NCI-H2196 (cell line): ENCODE results near the gene OR10Z1.

Experiments
- DNase-seq: peaks from one replicate; lab custom pipeline; 2025; ENCODE audit not compliant: unreplicated experiment; lab: John Stamatoyannopoulos, UW

Gene OR10Z1

GRCh38 chr1:158604968-158605367 is at the start of gene OR10Z1:
Gene OR10Z1, plus strand, starts transcription at chr1:158605268. Its CDS starts 1,171 bp downstream, at chr1:158606439.
- DNase-seq: no peak

- DNase-seq: no peak
These were observed 45.4 kb upstream of the OR10Z1 start for GRCh38 chr1:158559696-158560095.

- DNase-seq: no peak
These were observed 41.2 kb upstream of the OR10Z1 start for GRCh38 chr1:158563853-158564252.

GRCh38 chr1:158564608-158565007 is 40.5 kb upstream of the OR10Z1 start:
- no peak for DNase-seq

- no peak for DNase-seq
These were observed 34.6 kb upstream of the OR10Z1 start, which contains the start of gene OR6P1 for GRCh38 chr1:158570480-158570879. Gene OR6P1, minus strand, starts transcription at chr1:158570580. Its CDS starts 6,976 bp downstream, at chr1:158563604.

GRCh38 chr1:158572226-158572625 is 32.8 kb upstream of the OR10Z1 start:
- no peak for DNase-seq

- no peak for DNase-seq
These were observed 27.5 kb upstream of the OR10Z1 start for GRCh38 chr1:158577561-158577960.

GRCh38 chr1:158579733-158580132 is 25.3 kb upstream of the OR10Z1 start, which contains the start of gene OR10X1:
Gene OR10X1, minus strand, starts transcription at chr1:158579899. Its CDS starts 0 bp downstream, at chr1:158579899.
- DNase-seq: no peak

- no peak for DNase-seq
These were observed 21.1 kb upstream of the OR10Z1 start for GRCh38 chr1:158583962-158584361.

- no peak for DNase-seq
These were observed 18.1 kb upstream of the OR10Z1 start for GRCh38 chr1:158586942-158587341.

GRCh38 chr1:158600735-158601134 is 4.3 kb upstream of the OR10Z1 start:
- no peak for DNase-seq

GRCh38 chr1:158607296-158607695 is 2.2 kb downstream of the OR10Z1 start:
- DNase-seq: no peak

- no peak for DNase-seq
These were observed 6.8 kb downstream of the OR10Z1 start for GRCh38 chr1:158611916-158612315.

GRCh38 chr1:158613764-158614163 is 8.7 kb downstream of the OR10Z1 start:
- no peak for DNase-seq

- DNase-seq: no peak
These were observed 33.1 kb downstream of the OR10Z1 start for GRCh38 chr1:158638146-158638545.

- DNase-seq: no peak
These were observed 33.8 kb downstream of the OR10Z1 start for GRCh38 chr1:158638904-158639303.

- no peak for DNase-seq
These were observed 39.4 kb downstream of the OR10Z1 start for GRCh38 chr1:158644449-158644848.

GRCh38 chr1:158646465-158646864 is 41.4 kb downstream of the OR10Z1 start:
- DNase-seq: no peak

GRCh38 chr1:158649052-158649451 is 44.0 kb downstream of the OR10Z1 start:
- no peak for DNase-seq

GRCh38 chr1:158652721-158653334 is 47.8 kb downstream of the OR10Z1 start:
- no peak for DNase-seq

- DNase-seq: no peak
These were observed 49.0 kb downstream of the OR10Z1 start for GRCh38 chr1:158654086-158654485.

GRCh38 chr1:158654571-158654970 is 49.5 kb downstream of the OR10Z1 start:
- DNase-seq: no peak
